OCI-LY3 (cell line): ENCODE measurements around the gene GRM4.

Experiments used
- CTCF ChIP-seq: fragments of 200-600, 300-600 bp; sonication (generic); IDR thresholded peaks from 2 replicates; pipeline ENCODE4 v1.5.1; 2014; ENCODE audit warnings: antibody characterized with exemption, low read length, low read depth
- EZH2phosphoT487 ChIP-seq: fragments of 200-600 bp; shearing (Covaris generic); IDR thresholded peaks from 2 replicates; pipeline ENCODE4 v1.6.1; 2018; ENCODE audit warnings: antibody characterized with exemption, mixed run types, low read depth

GRCh38 chr6:33994472-33995308, 151.2 kb downstream of the GRM4 start:
- TF ChIP-seq CTCF (no peak), EZH2phosphoT487 (no peak)
